Adrenal gland (tissue), 12 donors: Measurements from ENCODE around the gene KLHL29. TPM values are rescaled to one million over a fixed set of nuclear protein-coding genes. Genes with fewer than 3 reads are reported as not detected.

Experiments
- DNase-seq, 7 donors: peaks; one replicate each; pipeline ENCODE4 v3.0.0-alpha.2; 2019 to 2020
- H3K27ac ChIP-seq, 5 donors: fragments of 200-600 bp; sonication (generic) in 4 of 5; 1 replicate in 3 of 5; 2 replicates in 2 of 5; pipeline versions ENCODE4 v1.5.1 to v1.8.0; 2016 to 2020; ENCODE audit warnings: mild to moderate bottlenecking in 1 of 5
- H3K27me3 ChIP-seq: fragments of 200-600 bp; 2 replicates; pipeline ENCODE4 v1.8.0; 2021
- H3K36me3 ChIP-seq, 2 donors: fragments of 200-600 bp; replicated peaks in 1 of 2; 1 replicate in 1 of 2; 2 replicates in 1 of 2; pipeline versions ENCODE4 v1.5.1 to v1.8.0; 2018 to 2022
- H3K4me1 ChIP-seq, 2 donors: fragments of 200-600 bp; replicated peaks in 1 of 2; 1 replicate in 1 of 2; 2 replicates in 1 of 2; pipeline versions ENCODE4 v1.5.1 to v1.8.0; 2018 to 2021
- H3K4me3 ChIP-seq, 4 donors: fragments of 200-600 bp; sonication (generic) in 3 of 4; one replicate each; pipeline ENCODE4 v1.5.1; 2016 to 2018
- H3K9me3 ChIP-seq, 3 donors: fragments of 200-600 bp; sonication (generic) in 1 of 3; replicated peaks in 1 of 3; 1 replicate in 2 of 3; 2 replicates in 1 of 3; pipeline versions ENCODE4 v1.5.1 to v1.8.0; 2016 to 2021
- CTCF ChIP-seq, 6 experiments: fragments of 450-650 bp in 4 of 6; fragments of 200-600 bp in 2 of 6; sonication (generic) in 1 of 6; IDR thresholded peaks; 1 replicate in 5 of 6; 2 replicates in 1 of 6; pipeline versions ENCODE4 v1.5.1 to v1.8.0; 2016 to 2021; ENCODE audit warnings: antibody characterized with exemption in 6 of 6, mild to moderate bottlenecking in 2 of 6, moderate library complexity in 1 of 6
- POLR2A ChIP-seq, 2 donors: fragments of 450-650 bp; IDR thresholded peaks; one replicate each; pipeline ENCODE4 v1.6.1; 2017; ENCODE audit warnings: antibody characterized with exemption in 2 of 2, mild to moderate bottlenecking in 2 of 2, moderate library complexity in 1 of 2
- WGBS, 4 donors: extraction: QIAGEN DNeasy Blood & Tissue Kit in 2 of 4; methylation state at CpG; one replicate each; pipeline versions ENCODE4 v1.1.5 to v1.1.7; 2013 to 2017; 5-methylcytosine and 5-hydroxymethylcytosine counted together
- intact Hi-C, 2 donors: fragments of 100-400 bp; cut with DNase I; formaldehyde crosslinking; loops; one replicate each; pipeline versions ENCODE4 v1.14.1 to v1.15.0; 2022 to 2023
- polyA plus RNA-seq, 3 donors: library from polyadenylated mRNA; stranded (reverse); fragments of 200-250 nt in 2 of 3; fragments of 350-450 nt in 1 of 3; fragmentation: Illumina TruSeq in 1 of 3; extraction: RNeasy Lipid Tissue Mini Kit (QIAGEN cat#74804) in 1 of 3; gene quantifications; one replicate each; pipeline ENCODE4 v1.2.3, GENCODE V29; 2013 to 2014
- total RNA-seq, 9 donors: library from RNA; depleted of rRNA in 4 of 9; stranded (reverse); fragments of >200 nt in 4 of 9; fragments of 120-200 nt in 1 of 9; fragmentation: NEBNext Ultra II Directional in 1 of 9; extraction: Animal tissue kit (Norgen Biotek cat#: 25700) in 1 of 9; gene quantifications; one replicate each; pipeline versions ENCODE4 v1.1.0 to v1.2.4, GENCODE V29; 2013 to 2023
- donor health status: healthy with polysubstance abuse.
- donor health status: Bipolar disorder and iron deficiency.
- donor health status: DM: yes; HTN: yes; CAD: no.
- donor health status: DM: no; HTN: no; CAD: no.
- donor health status: DM: no; HTN: no; CAD: no.
- donor health status: DM: yes; HTN: yes; CAD: no.

KLHL29 gene
- total and polyA plus RNA-seq, 12 donors = 1.9 to 24.5 (median 15.7) TPM

DNA sequence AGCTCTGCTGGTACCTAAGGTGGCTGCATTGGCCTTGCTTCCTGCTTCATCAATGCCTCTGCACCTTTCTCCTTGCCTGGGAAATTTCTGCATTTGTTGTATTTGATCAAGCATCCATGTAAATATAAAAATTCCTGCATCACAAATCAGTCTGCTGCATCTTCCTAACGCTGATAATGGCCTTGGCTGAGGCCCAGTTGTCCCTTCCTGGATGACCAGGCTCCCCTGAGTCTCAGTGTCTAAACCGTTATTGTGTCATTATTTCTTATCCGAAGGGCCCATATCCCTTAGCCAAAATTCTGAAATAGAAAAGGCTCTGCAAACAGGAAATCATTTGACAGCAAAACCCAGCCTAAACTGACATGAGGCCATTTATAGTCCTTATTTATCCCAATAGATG lies 62.4 kb downstream of the KLHL29 start:
- Histone ChIP-seq H3K27ac (peak overlapping the region in 2 of 5 donors; percentile 10 to 19), H3K36me3 (no peaks in the 10 kb centered on the region), H3K27me3 (no peaks in the 10 kb centered on the region), H3K4me3 (no peak overlapping the region), H3K4me1 (peaks cover 0 to 33% of the 10 kb centered on the region in 2 donors), H3K9me3 (no peaks in the 10 kb centered on the region)
- intact Hi-C loops = no loop called here
- peak in 4 of 7 donors; percentile 32 to 53 (median 50) for DNase-seq
- TF ChIP-seq POLR2A (IDR thresholded peaks at IDR 0.05) = no peak
- no peak for TF ChIP-seq CTCF (IDR thresholded peaks at IDR 0.05)
- WGBS, 4 donors = 17 to 23% (median 20%) methylated on average over 3 of the region's 3 CpGs

DNA sequence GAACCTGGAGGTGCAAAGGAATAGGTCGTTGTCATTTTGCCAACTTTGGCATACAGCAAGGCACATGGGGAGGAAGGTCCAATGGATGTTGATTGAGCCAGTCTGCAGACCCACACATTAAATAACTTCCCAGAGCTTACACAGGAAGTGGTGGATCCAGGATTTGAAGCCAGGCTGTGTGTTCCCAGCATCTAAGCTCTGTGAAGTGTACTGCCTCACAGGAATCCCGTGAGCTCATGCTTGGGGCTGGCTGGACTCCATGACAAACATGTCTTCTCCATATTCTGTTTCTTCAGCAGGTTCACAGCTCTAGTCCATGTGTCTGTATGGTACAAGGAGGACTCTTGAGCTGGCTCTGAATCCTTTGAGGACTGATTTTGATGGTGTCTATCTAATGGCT lies 63.9 kb downstream of the KLHL29 start:
- TF ChIP-seq POLR2A (IDR thresholded peaks at IDR 0.05) = no peak
- no peak for TF ChIP-seq CTCF (IDR thresholded peaks at IDR 0.05)
- Histone ChIP-seq H3K36me3 (no peaks in the 10 kb centered on the region), H3K4me1 (peaks cover 3 to 48% of the 10 kb centered on the region in 2 donors), H3K9me3 (no peaks in the 10 kb centered on the region), H3K27ac (no peak overlapping the region), H3K27me3 (no peaks in the 10 kb centered on the region), H3K4me3 (no peak overlapping the region)
- 85 to 93% (median 90%) methylated on average over 2 of the region's 2 CpGs for WGBS, 4 donors
- intact Hi-C loops = no loop called here
- peak in 2 of 7 donors; percentile 18 to 34 for DNase-seq

- intact Hi-C loops = no loop called here
- H3K9me3 ChIP-seq = no peaks in the 10 kb centered on the region
Measured at GRCh38 chr2:23449413-23449812, 64.4 kb downstream of the KLHL29 start.

GRCh38 chr2:23449831-23450331 lies 64.9 kb downstream of the KLHL29 start:
- peak in 2 of 7 donors; percentile 21 to 66 for DNase-seq
- Histone ChIP-seq H3K9me3 (no peaks in the 10 kb centered on the region), H3K27me3 (no peaks in the 10 kb centered on the region), H3K36me3 (no peaks in the 10 kb centered on the region), H3K4me3 (no peak overlapping the region), H3K4me1 (peaks cover 6 to 55% of the 10 kb centered on the region in 2 donors), H3K27ac (peak overlapping the region in 2 of 5 donors; percentile 20 to 44)
- intact Hi-C loops = no loop called here
- WGBS, 4 donors = 88 to 92% (median 91%) methylated on average over 14 of the region's 14 CpGs
- TF ChIP-seq CTCF (IDR thresholded peaks at IDR 0.05) = no peak
- TF ChIP-seq POLR2A (IDR thresholded peaks at IDR 0.05) = no peak

More at GRCh38 chr2:23449413-23449812, 64.4 kb downstream of the KLHL29 start:
- Histone ChIP-seq H3K27me3 (no peaks in the 10 kb centered on the region), H3K36me3 (no peaks in the 10 kb centered on the region), H3K27ac (peak overlapping the region in 2 of 5 donors; percentile 20 to 44), H3K4me1 (peaks cover 6 to 53% of the 10 kb centered on the region in 2 donors), H3K4me3 (no peak overlapping the region)
- DNase-seq = peak in 2 of 7 donors; percentile 13 to 42
- TF ChIP-seq POLR2A (IDR thresholded peaks at IDR 0.05) = no peak

GRCh38 chr2:23452372-23452771 lies 67.4 kb downstream of the KLHL29 start:
- intact Hi-C loops = no loop called here
- peak overlapping the region in 1 of 5 donors; percentile 76 for H3K27ac ChIP-seq
- H3K4me1 ChIP-seq = peaks cover 6 to 55% of the 10 kb centered on the region in 2 donors

More at GRCh38 chr2:23452372-23452771, 67.4 kb downstream of the KLHL29 start:
- peak in 2 of 7 donors; percentile 9 to 52 for DNase-seq
- 81 to 94% (median 84%) methylated on average over 4 to 5 of the region's 5 CpGs for WGBS, 4 donors
- no peak overlapping the region for H3K4me3 ChIP-seq
- H3K27me3 ChIP-seq = no peaks in the 10 kb centered on the region
- TF ChIP-seq CTCF (IDR thresholded peaks at IDR 0.05) (no peak), POLR2A (IDR thresholded peaks at IDR 0.05) (no peak)
- no peaks in the 10 kb centered on the region for H3K9me3 ChIP-seq
- H3K36me3 ChIP-seq = no peaks in the 10 kb centered on the region
